Keratinocyte (primary cell): ENCODE results near the gene TRABD2B. TPM values are rescaled to one million over a fixed set of nuclear protein-coding genes. Genes with fewer than 3 reads are reported as not detected.

Experiments used
- DNase-seq: peaks from one replicate; pipeline ENCODE4 v3.0.0-alpha.2; 2011; ENCODE audit warnings: low read depth, missing footprints, low spot score
- FAIRE-seq: peaks from 2 replicates; lab custom pipeline; 2011; peaks lifted over from hg19 to GRCh38; lab: Jason Lieb, UNC
- H2AFZ ChIP-seq: 2 replicates; pipeline ENCODE4 v1.6.0; 2012; ENCODE audit warnings: low read length, control low read depth, inconsistent platforms; ENCODE audit not compliant: control insufficient read depth
- H3K27ac ChIP-seq: 2 replicates; pipeline ENCODE4 v1.5.1; 2011; ENCODE audit warnings: low read length; ENCODE audit not compliant: control insufficient read depth, insufficient read depth
- H3K27me3 ChIP-seq: 3 replicates; pipeline ENCODE4 v1.6.0; 2011; ENCODE audit warnings: low read length; ENCODE audit not compliant: control insufficient read depth, insufficient read depth; ENCODE audit errors: extremely low read depth
- H3K36me3 ChIP-seq, 2 experiments: 2 replicates in 1 of 2; 3 replicates in 1 of 2; pipeline ENCODE4 v1.5.1; 2011; ENCODE audit warnings: low read length in 2 of 2, mild to moderate bottlenecking in 1 of 2; ENCODE audit not compliant: control insufficient read depth in 2 of 2, insufficient read depth in 2 of 2; ENCODE audit errors: extremely low read depth in 1 of 2
- H3K4me1 ChIP-seq: 3 replicates; pipeline ENCODE4 v1.5.1; 2011; ENCODE audit warnings: low read length; ENCODE audit not compliant: control insufficient read depth, insufficient read depth; ENCODE audit errors: extremely low read depth
- H3K4me2 ChIP-seq: 3 replicates; pipeline ENCODE4 v1.6.0; 2011; ENCODE audit warnings: low read depth, low read length; ENCODE audit not compliant: control insufficient read depth, insufficient read depth; ENCODE audit errors: extremely low read depth
- H3K4me3 ChIP-seq, 3 experiments: fragments of 200-600 bp in 1 of 3; sonication (generic) in 1 of 3; 2 replicates in 2 of 3; 3 replicates in 1 of 3; pipeline ENCODE4 v1.5.1; 2011 to 2016; ENCODE audit warnings: low read length in 3 of 3, mild to moderate bottlenecking in 3 of 3, control low read depth in 2 of 3, inconsistent platforms in 1 of 3, low read depth in 1 of 3, mixed read lengths in 1 of 3, mixed run types in 1 of 3, moderate library complexity in 1 of 3; ENCODE audit not compliant: control insufficient read depth in 2 of 3, insufficient read depth in 2 of 3; ENCODE audit errors: extremely low read depth in 1 of 3
- H3K79me2 ChIP-seq: 2 replicates; pipeline ENCODE4 v1.6.0; 2012; ENCODE audit warnings: low read length; ENCODE audit not compliant: control insufficient read depth, insufficient read depth
- H3K9ac ChIP-seq: 3 replicates; pipeline ENCODE4 v1.6.0; 2011; ENCODE audit warnings: low read length; ENCODE audit not compliant: control insufficient read depth, insufficient read depth; ENCODE audit errors: extremely low read depth
- H3K9me1 ChIP-seq: 3 replicates; pipeline ENCODE4 v1.6.0; 2011; ENCODE audit warnings: low read length; ENCODE audit not compliant: control insufficient read depth, insufficient read depth; ENCODE audit errors: extremely low read depth
- H3K9me3 ChIP-seq: 2 replicates; pipeline ENCODE4 v1.5.1; 2012; ENCODE audit warnings: low read depth, low read length; ENCODE audit not compliant: control insufficient read depth
- H4K20me1 ChIP-seq: 3 replicates; pipeline ENCODE4 v1.6.0; 2011; ENCODE audit warnings: low read length; ENCODE audit not compliant: control insufficient read depth, insufficient read depth; ENCODE audit errors: extremely low read depth
- CTCF ChIP-seq, 3 experiments: IDR thresholded peaks in 1 of 3; conservative IDR thresholded peaks in 1 of 3; optimal IDR thresholded peaks in 1 of 3; 2 replicates in 2 of 3; 3 replicates in 1 of 3; pipeline versions ENCODE3 to v1.5.1; 2011; ENCODE audit warnings: low read length in 3 of 3, mild to moderate bottlenecking in 3 of 3, moderate library complexity in 2 of 3, control low read depth in 1 of 3, inconsistent platforms in 1 of 3; ENCODE audit not compliant: insufficient read depth in 2 of 3; ENCODE audit errors: extremely low read depth in 1 of 3
- EZH2 ChIP-seq: IDR thresholded peaks from one replicate; pipeline ENCODE4 v1.6.1; 2012; ENCODE audit warnings: inconsistent platforms, mild to moderate bottlenecking, low read length, moderate library complexity
- dilution Hi-C: fragments of 300-500 bp; cut with MboI; formaldehyde crosslinking; loops from one replicate; pipeline ENCODE4 v1.7.0; 2020; ENCODE audit warnings: low sequenced_read_pairs; ENCODE audit not compliant: extremely low pct_ligation_motif_present
- polyA plus RNA-seq, 5 experiments: library from polyadenylated mRNA; depleted of rRNA in 3 of 5; stranded (reverse) in 3 of 5; stranded (forward) in 1 of 5; unstranded in 1 of 5; fragments of >200 nt; gene quantifications; 1 replicate in 1 of 5; 2 replicates in 3 of 5; 3 replicates in 1 of 5; pipeline versions ENCODE4 v1.2.1 to v1.2.3, GENCODE V29; 2011 to 2012; ENCODE audit warnings: missing spikeins in 2 of 5, low read depth in 1 of 5, low replicate concordance in 1 of 5

The TRABD2B gene
- polyA plus RNA-seq, 1 donor (not counting 4 experiments of a cell fraction or from before 2014, with no cell fraction given), result 0.13 TPM

- Histone ChIP-seq H3K79me2 (no peaks in the 10 kb centered on the region), H3K4me1 (no peaks in the 10 kb centered on the region), H2AFZ (no peak overlapping the region), H3K9ac (no peak overlapping the region), H3K4me3 (no peak overlapping the region), H3K9me1 (no peaks in the 10 kb centered on the region), H3K27ac (no peak overlapping the region), H3K36me3 (no peaks in the 10 kb centered on the region), H3K4me2 (no peak overlapping the region), H3K27me3 (no peaks in the 10 kb centered on the region), H3K9me3 (no peaks in the 10 kb centered on the region), H4K20me1 (no peaks in the 10 kb centered on the region)
- dilution Hi-C loops, result no loop called here
- no peak for TF ChIP-seq CTCF (optimal IDR thresholded peaks at IDR 0.05 in 1 of 3, IDR thresholded peaks at IDR 0.05 in 1 of 3, conservative IDR thresholded peaks at IDR 0.05 in 1 of 3; ENCODE audit: extremely low read depth in 1 of 3, insufficient read depth in 2 of 3, low read length in 3 of 3)
- no peak for TF ChIP-seq EZH2
- FAIRE-seq, result no peak
- DNase-seq, result no peak
Measured at GRCh38 chr1:47847763-47848162, 149.4 kb downstream of the TRABD2B start.

- no peak overlapping the region for H3K4me2 ChIP-seq
- no peak overlapping the region for H3K27ac ChIP-seq
- no peaks in the 10 kb centered on the region for H3K79me2 ChIP-seq
- peaks cover 5% of the 10 kb centered on the region for H3K27me3 ChIP-seq
- no peak for DNase-seq
- H3K4me3 ChIP-seq, result no peak overlapping the region
- no peaks in the 10 kb centered on the region for H3K9me1 ChIP-seq
- TF ChIP-seq CTCF (optimal IDR thresholded peaks at IDR 0.05 in 1 of 3, IDR thresholded peaks at IDR 0.05 in 1 of 3, conservative IDR thresholded peaks at IDR 0.05 in 1 of 3; ENCODE audit: extremely low read depth in 1 of 3, insufficient read depth in 2 of 3, low read length in 3 of 3) (no peak), EZH2 (no peak)
- no peaks in the 10 kb centered on the region for H4K20me1 ChIP-seq
- dilution Hi-C loops, result no loop called here
- H3K36me3 ChIP-seq, result no peaks in the 10 kb centered on the region
- H2AFZ ChIP-seq, result no peak overlapping the region
- H3K4me1 ChIP-seq, result no peaks in the 10 kb centered on the region
- no peaks in the 10 kb centered on the region for H3K9me3 ChIP-seq
- FAIRE-seq, result no peak
- H3K9ac ChIP-seq, result no peak overlapping the region
Measured at GRCh38 chr1:47844558-47844955, 152.6 kb downstream of the TRABD2B start.
